Measurements from ENCODE around the gene CRADD.

Gene CRADD

GRCh38 chr12:93838193-93838592 is 161.0 kb downstream of the CRADD start:
- Histone ChIP-seq H3K36me3 (ENCODE audit: insufficient read depth, low read length) (no peaks in the 10 kb centered on the region), H2AFZ (ENCODE audit: low read depth, low read length) (no peak overlapping the region), H3K4me3 (ENCODE audit: low read depth in 1 of 2, low read length in 2 of 2) (no peak overlapping the region), H3K9me3 (ENCODE audit: insufficient read depth, low read length, severe bottlenecking) (no peaks in the 10 kb centered on the region), H4K20me1 (ENCODE audit: insufficient read depth, low read length) (no peaks in the 10 kb centered on the region), H3K4me1 (ENCODE audit: insufficient read depth, low read length) (no peaks in the 10 kb centered on the region), H3K79me2 (ENCODE audit: insufficient read depth, low read length) (no peaks in the 10 kb centered on the region), H3K4me2 (ENCODE audit: insufficient read depth, low read length) (no peak overlapping the region), H3K9ac (ENCODE audit: low read depth, low read length) (no peak overlapping the region), H3K27ac (ENCODE audit: low read length) (no peak overlapping the region), H3K27me3 (ENCODE audit: insufficient read depth, low read length, poor library complexity) (no peaks in the 10 kb centered on the region)
- ATAC-seq (ENCODE audit: insufficient read depth, low read depth) (no peak), DNase-seq (no peak)
- TF ChIP-seq CTCF (IDR thresholded peaks at IDR 0.05; ENCODE audit: borderline replicate concordance, extremely low read depth, low read length, poor library complexity, severe bottlenecking) (no peak), EZH2 (IDR thresholded peaks at IDR 0.05; ENCODE audit: borderline replicate concordance, low read depth, low read length, severe bottlenecking) (no peak)

- no peak overlapping the region for H3K4me3 ChIP-seq (ENCODE audit: low read depth in 1 of 2, low read length in 2 of 2)
- H2AFZ ChIP-seq (ENCODE audit: low read depth, low read length), result no peak overlapping the region
- no peaks in the 10 kb centered on the region for H3K9me3 ChIP-seq (ENCODE audit: insufficient read depth, low read length, severe bottlenecking)
- H3K4me1 ChIP-seq (ENCODE audit: insufficient read depth, low read length), result no peaks in the 10 kb centered on the region
- H3K9ac ChIP-seq (ENCODE audit: low read depth, low read length), result no peak overlapping the region
- no peaks in the 10 kb centered on the region for H3K36me3 ChIP-seq (ENCODE audit: insufficient read depth, low read length)
- DNase-seq (no peak), ATAC-seq (ENCODE audit: insufficient read depth, low read depth) (no peak)
- H3K27me3 ChIP-seq (ENCODE audit: insufficient read depth, low read length, poor library complexity), result no peaks in the 10 kb centered on the region
- no peak overlapping the region for H3K27ac ChIP-seq (ENCODE audit: low read length)
- H4K20me1 ChIP-seq (ENCODE audit: insufficient read depth, low read length), result no peaks in the 10 kb centered on the region
- H3K79me2 ChIP-seq (ENCODE audit: insufficient read depth, low read length), result no peaks in the 10 kb centered on the region
- TF ChIP-seq CTCF (IDR thresholded peaks at IDR 0.05; ENCODE audit: borderline replicate concordance, extremely low read depth, low read length, poor library complexity, severe bottlenecking), result no peak
- TF ChIP-seq EZH2 (IDR thresholded peaks at IDR 0.05; ENCODE audit: borderline replicate concordance, low read depth, low read length, severe bottlenecking), result no peak
- H3K4me2 ChIP-seq (ENCODE audit: insufficient read depth, low read length), result no peak overlapping the region
These were observed 161.9 kb downstream of the CRADD start for GRCh38 chr12:93839064-93839463.

GRCh38 chr12:93841671-93842070 is 164.5 kb downstream of the CRADD start:
- H3K27ac ChIP-seq (ENCODE audit: low read length), result no peak overlapping the region
- DNase-seq (no peak), ATAC-seq (ENCODE audit: insufficient read depth, low read depth) (no peak)
- H3K79me2 ChIP-seq (ENCODE audit: insufficient read depth, low read length), result no peaks in the 10 kb centered on the region
- TF ChIP-seq CTCF (IDR thresholded peaks at IDR 0.05; ENCODE audit: borderline replicate concordance, extremely low read depth, low read length, poor library complexity, severe bottlenecking), result no peak
- TF ChIP-seq EZH2 (IDR thresholded peaks at IDR 0.05; ENCODE audit: borderline replicate concordance, low read depth, low read length, severe bottlenecking), result no peak
- no peak overlapping the region for H2AFZ ChIP-seq (ENCODE audit: low read depth, low read length)
- H3K36me3 ChIP-seq (ENCODE audit: insufficient read depth, low read length), result no peaks in the 10 kb centered on the region
- no peaks in the 10 kb centered on the region for H3K9me3 ChIP-seq (ENCODE audit: insufficient read depth, low read length, severe bottlenecking)
- H3K27me3 ChIP-seq (ENCODE audit: insufficient read depth, low read length, poor library complexity), result no peaks in the 10 kb centered on the region
- no peaks in the 10 kb centered on the region for H4K20me1 ChIP-seq (ENCODE audit: insufficient read depth, low read length)
- no peak overlapping the region for H3K4me2 ChIP-seq (ENCODE audit: insufficient read depth, low read length)
- no peaks in the 10 kb centered on the region for H3K4me1 ChIP-seq (ENCODE audit: insufficient read depth, low read length)
- no peak overlapping the region for H3K4me3 ChIP-seq (ENCODE audit: low read depth in 1 of 2, low read length in 2 of 2)
- no peak overlapping the region for H3K9ac ChIP-seq (ENCODE audit: low read depth, low read length)

All from DND-41 (cell line).